Liver (tissue), 3 donors: ENCODE data around the gene SMG7.

ENCODE experiments used
- EGR1 ChIP-seq, 2 donors: IDR thresholded peaks; 2 replicates each; pipeline ENCODE4 v1.6.1; 2016 to 2018; ENCODE audit warnings: antibody characterized with exemption in 2 of 2, low read depth in 2 of 2
- FOXA1 ChIP-seq: IDR thresholded peaks from 2 replicates; pipeline ENCODE4 v1.6.1; 2016; ENCODE audit warnings: antibody characterized with exemption
- GABPA ChIP-seq, 2 donors: IDR thresholded peaks in 1 of 2; conservative IDR thresholded peaks in 1 of 2; 2 replicates each; pipeline ENCODE4 v1.6.1; 2016; ENCODE audit warnings: antibody characterized with exemption in 2 of 2, mild to moderate bottlenecking in 1 of 2, moderate library complexity in 1 of 2
- HNF4A ChIP-seq, 2 donors: conservative IDR thresholded peaks; 2 replicates each; pipeline ENCODE4 v1.6.1; 2016; ENCODE audit warnings: antibody characterized with exemption in 2 of 2, mild to moderate bottlenecking in 2 of 2
- JUND ChIP-seq, 2 donors: IDR thresholded peaks; 2 replicates each; pipeline ENCODE4 v1.6.1; 2016; ENCODE audit warnings: antibody characterized with exemption in 2 of 2
- RAD21 ChIP-seq, 2 donors: IDR thresholded peaks; 2 replicates each; pipeline ENCODE4 v1.6.1; 2016; ENCODE audit warnings: antibody characterized with exemption in 2 of 2, mild to moderate bottlenecking in 2 of 2
- RXRA ChIP-seq, 2 donors: IDR thresholded peaks; 2 replicates each; pipeline ENCODE4 v1.6.1; 2017 to 2018; ENCODE audit warnings: antibody characterized with exemption in 2 of 2, mild to moderate bottlenecking in 1 of 2
- SP1 ChIP-seq: IDR thresholded peaks from 2 replicates; pipeline ENCODE4 v1.6.1; 2018; ENCODE audit warnings: antibody characterized with exemption, mild to moderate bottlenecking
- TAF1 ChIP-seq: conservative IDR thresholded peaks from 2 replicates; pipeline ENCODE4 v1.6.1; 2016; ENCODE audit warnings: antibody characterized with exemption, mild to moderate bottlenecking
- ZBTB33 ChIP-seq: IDR thresholded peaks from 2 replicates; pipeline ENCODE4 v1.6.1; 2016; ENCODE audit warnings: antibody characterized with exemption
- TF ChIP-seq, protein P1 (sequence below): fragments of 150-350 bp; IDR thresholded peaks from 2 replicates; pipeline ENCODE4 v1.5.1; 2017; ENCODE audit warnings: improper control_type of control experiment, low read depth, low read length; ENCODE audit not compliant: missing input control
- TF ChIP-seq, protein P2 (sequence below): IDR thresholded peaks from 2 replicates; pipeline ENCODE4 v1.6.1; 2016; ENCODE audit warnings: antibody characterized with exemption
- TF ChIP-seq, protein P3 (sequence below): IDR thresholded peaks from 2 replicates; pipeline ENCODE4 v1.6.1; 2016; ENCODE audit warnings: antibody characterized with exemption
- donor health status: healthy.
- donor health status: healthy.

- TF ChIP-seq, protein P1, sequence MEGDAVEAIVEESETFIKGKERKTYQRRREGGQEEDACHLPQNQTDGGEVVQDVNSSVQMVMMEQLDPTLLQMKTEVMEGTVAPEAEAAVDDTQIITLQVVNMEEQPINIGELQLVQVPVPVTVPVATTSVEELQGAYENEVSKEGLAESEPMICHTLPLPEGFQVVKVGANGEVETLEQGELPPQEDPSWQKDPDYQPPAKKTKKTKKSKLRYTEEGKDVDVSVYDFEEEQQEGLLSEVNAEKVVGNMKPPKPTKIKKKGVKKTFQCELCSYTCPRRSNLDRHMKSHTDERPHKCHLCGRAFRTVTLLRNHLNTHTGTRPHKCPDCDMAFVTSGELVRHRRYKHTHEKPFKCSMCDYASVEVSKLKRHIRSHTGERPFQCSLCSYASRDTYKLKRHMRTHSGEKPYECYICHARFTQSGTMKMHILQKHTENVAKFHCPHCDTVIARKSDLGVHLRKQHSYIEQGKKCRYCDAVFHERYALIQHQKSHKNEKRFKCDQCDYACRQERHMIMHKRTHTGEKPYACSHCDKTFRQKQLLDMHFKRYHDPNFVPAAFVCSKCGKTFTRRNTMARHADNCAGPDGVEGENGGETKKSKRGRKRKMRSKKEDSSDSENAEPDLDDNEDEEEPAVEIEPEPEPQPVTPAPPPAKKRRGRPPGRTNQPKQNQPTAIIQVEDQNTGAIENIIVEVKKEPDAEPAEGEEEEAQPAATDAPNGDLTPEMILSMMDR, result no peak
- TF ChIP-seq, protein P2, sequence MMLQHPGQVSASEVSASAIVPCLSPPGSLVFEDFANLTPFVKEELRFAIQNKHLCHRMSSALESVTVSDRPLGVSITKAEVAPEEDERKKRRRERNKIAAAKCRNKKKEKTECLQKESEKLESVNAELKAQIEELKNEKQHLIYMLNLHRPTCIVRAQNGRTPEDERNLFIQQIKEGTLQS, result no peak
- TF ChIP-seq FOXA1 (no peak), SP1 (no peak), ZBTB33 (no peak), HNF4A (conservative IDR thresholded peaks at IDR 0.05) (no peak), TAF1 (no peak), JUND (IDR thresholded peaks at IDR 0.05) (no peak), RXRA (IDR thresholded peaks at IDR 0.05) (no peak), EGR1 (IDR thresholded peaks at IDR 0.05; ENCODE audit: low read depth in 2 of 2) (no peak), RAD21 (IDR thresholded peaks at IDR 0.05) (no peak), GABPA (IDR thresholded peaks at IDR 0.05 in 1 of 2, conservative IDR thresholded peaks at IDR 0.05 in 1 of 2) (no peak)
- TF ChIP-seq, protein P3, sequence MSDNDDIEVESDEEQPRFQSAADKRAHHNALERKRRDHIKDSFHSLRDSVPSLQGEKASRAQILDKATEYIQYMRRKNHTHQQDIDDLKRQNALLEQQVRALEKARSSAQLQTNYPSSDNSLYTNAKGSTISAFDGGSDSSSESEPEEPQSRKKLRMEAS, result no peak
These were observed 80.6 kb downstream of the SMG7 start for GRCh38 chr1:183552891-183553290.
